Measurements from ENCODE around the gene HSF2BP.
"Not testable (repeated sequence)": the region's sequence is repeated elsewhere in the genome, so short reads cannot be mapped to it uniquely, and the experiment has no call there.

The HSF2BP gene

GRCh38 chr21:43498924-43499323 is 160.4 kb downstream of the HSF2BP start:
- not testable (repeated sequence) for H3K4me3 ChIP-seq (ENCODE audit: low read depth, low read length); DNase-seq (ENCODE audit: low read depth)

- not testable (repeated sequence) for H3K4me3 ChIP-seq (ENCODE audit: low read depth, low read length); DNase-seq (ENCODE audit: low read depth)
Measured at GRCh38 chr21:43498065-43498464, 161.2 kb downstream of the HSF2BP start.

- not testable (repeated sequence) for DNase-seq (ENCODE audit: low read depth); H3K4me3 ChIP-seq (ENCODE audit: low read depth, low read length)
Measured at GRCh38 chr21:43494279-43495012, 164.8 kb downstream of the HSF2BP start.

GRCh38 chr21:43493471-43493870 is 165.8 kb downstream of the HSF2BP start:
- DNase-seq (ENCODE audit: low read depth); H3K4me3 ChIP-seq (ENCODE audit: low read depth, low read length): not testable (repeated sequence)

GRCh38 chr21:43488235-43488634 is 171.1 kb downstream of the HSF2BP start:
- not testable (repeated sequence) for DNase-seq (ENCODE audit: low read depth); H3K4me3 ChIP-seq (ENCODE audit: low read depth, low read length)

GRCh38 chr21:43486051-43486450 is 173.2 kb downstream of the HSF2BP start:
- not testable (repeated sequence) for H3K4me3 ChIP-seq (ENCODE audit: low read depth, low read length); DNase-seq (ENCODE audit: low read depth)

- not testable (repeated sequence) for DNase-seq (ENCODE audit: low read depth); H3K4me3 ChIP-seq (ENCODE audit: low read depth, low read length)
Measured at GRCh38 chr21:43485016-43485415, 174.3 kb downstream of the HSF2BP start.

GRCh38 chr21:43479197-43479596 is 180.1 kb downstream of the HSF2BP start:
- not testable (repeated sequence) for H3K4me3 ChIP-seq (ENCODE audit: low read depth, low read length)

More at GRCh38 chr21:43479197-43479596, 180.1 kb downstream of the HSF2BP start:
- not testable (repeated sequence) for DNase-seq (ENCODE audit: low read depth)
